HG03066 (cell line): Measurements from ENCODE around the gene EIF1B.

ENCODE experiments used
- ATAC-seq: cut with Tn5 transposase; IDR thresholded peaks from one replicate; pipeline ENCODE4 v1.9.1; 2021; ENCODE audit warnings: low read depth; ENCODE audit not compliant: unreplicated experiment

The EIF1B gene

GRCh38 chr3:40340541-40341170 is 31.1 kb downstream of the EIF1B start:
- no peak for ATAC-seq

GRCh38 chr3:40341671-40342070 is 32.2 kb downstream of the EIF1B start:
- ATAC-seq: no peak

DNA sequence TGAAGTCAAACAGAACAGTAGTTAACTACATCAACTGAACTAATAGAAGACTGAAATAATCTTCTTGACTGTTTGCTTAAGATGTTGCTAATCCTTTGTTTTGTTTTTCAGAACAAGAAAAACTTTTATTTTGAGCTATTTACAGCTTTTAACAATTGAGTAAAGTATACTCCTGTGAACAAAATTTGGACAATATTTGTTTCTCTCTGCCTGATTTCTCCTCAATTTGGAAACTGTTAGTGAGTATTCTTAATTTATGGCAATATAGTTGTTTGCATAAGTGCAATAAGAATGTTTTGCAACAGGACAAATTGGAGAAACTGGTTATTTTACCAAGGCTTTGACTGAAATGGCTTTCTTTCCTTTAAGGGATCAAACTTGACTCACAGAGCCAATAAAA is 41.0 kb downstream of the EIF1B start:
- ATAC-seq: no peak

DNA sequence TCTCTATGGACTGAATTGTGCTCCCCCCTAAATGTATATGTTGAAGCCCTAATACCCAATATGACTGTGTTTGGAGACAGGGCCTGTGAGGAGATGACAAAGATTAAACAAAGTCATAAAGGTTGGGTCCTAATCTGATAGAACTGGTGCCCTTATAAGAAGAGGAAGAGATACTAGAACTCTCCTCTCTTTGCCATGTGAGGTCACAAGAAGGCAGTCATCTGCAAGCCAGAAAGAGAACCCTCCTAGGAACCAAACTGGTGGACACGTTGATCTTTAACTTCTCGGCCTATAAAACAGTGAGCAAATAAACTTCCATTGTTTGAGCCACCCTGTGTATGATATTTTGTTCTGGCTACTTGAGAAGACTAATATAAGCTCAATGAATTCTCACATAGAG is 45.9 kb downstream of the EIF1B start:
- ATAC-seq: no peak

GRCh38 chr3:40358454-40358853 is 48.9 kb downstream of the EIF1B start:
- no peak for ATAC-seq
